GM23248 (cell line): ENCODE measurements around the gene LILRB2.

Experiments
- EZH2 ChIP-seq: fragments of 200-600 bp; sonication (generic); IDR thresholded peaks from 2 replicates; pipeline ENCODE4 v1.6.1; 2018; ENCODE audit warnings: antibody characterized with exemption, mild to moderate bottlenecking; ENCODE audit not compliant: insufficient read depth, poor library complexity, severe bottlenecking
- EZH2phosphoT487 ChIP-seq: fragments of 200-600 bp; sonication (generic); IDR thresholded peaks from 2 replicates; pipeline ENCODE4 v1.6.1; 2018; ENCODE audit warnings: antibody characterized with exemption, moderate library complexity, mild to moderate bottlenecking, low read depth; ENCODE audit not compliant: insufficient read depth

DNA sequence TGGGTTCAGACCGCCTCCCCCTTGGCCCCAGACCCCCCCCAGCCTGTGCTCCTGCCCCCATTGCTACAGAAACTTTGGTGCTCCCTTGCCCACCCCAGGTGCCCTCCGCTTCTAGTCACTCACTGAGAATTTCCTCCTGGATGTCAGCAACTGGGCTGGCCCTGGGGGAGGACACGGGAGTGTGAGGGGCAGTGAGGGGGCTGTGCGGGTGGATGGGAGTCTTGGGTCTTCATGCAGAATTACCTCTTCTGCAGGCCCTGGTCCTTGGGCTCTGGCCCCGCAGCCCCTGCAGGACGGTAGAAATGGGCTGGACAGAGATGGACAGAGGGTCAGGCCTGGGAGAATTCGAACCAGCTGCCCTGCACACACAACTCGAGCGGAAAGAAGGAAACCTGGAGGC lies 28.7 kb downstream of the LILRB2 start:
- TF ChIP-seq EZH2 = no peak
- TF ChIP-seq EZH2phosphoT487 = no peak
